Measurements from ENCODE around the gene RAB3B.
A peak's percentile ranks its signal among the peaks of the same experiment; 100 is the strongest.
"Not testable (repeated sequence)": the region's sequence is repeated elsewhere in the genome, so short reads cannot be mapped to it uniquely, and the experiment has no call there.

The RAB3B gene

GRCh38 chr1:51910221-51911000 lies 80.1 kb downstream of the RAB3B start:
- no peak for DNase-seq

GRCh38 chr1:51908499-51908898 lies 82.0 kb downstream of the RAB3B start:
- no peak for DNase-seq

GRCh38 chr1:51907079-51907702 lies 83.3 kb downstream of the RAB3B start:
- no peak for DNase-seq

- DNase-seq = no peak
These were observed 84.0 kb downstream of the RAB3B start for GRCh38 chr1:51906306-51907078.

- no peak for DNase-seq
These were observed 88.0 kb downstream of the RAB3B start for GRCh38 chr1:51902456-51902855.

GRCh38 chr1:51901151-51901550 lies 89.3 kb downstream of the RAB3B start:
- DNase-seq = no peak

- no peak for DNase-seq
These were observed 91.5 kb downstream of the RAB3B start for GRCh38 chr1:51899022-51899421.

- DNase-seq = no peak
These were observed 92.3 kb downstream of the RAB3B start for GRCh38 chr1:51898090-51898734.

GRCh38 chr1:51897699-51898031 lies 92.8 kb downstream of the RAB3B start:
- no peak for DNase-seq

GRCh38 chr1:51894748-51895147 lies 95.8 kb downstream of the RAB3B start:
- DNase-seq = not testable (repeated sequence)

GRCh38 chr1:51878616-51879336 lies 111.7 kb downstream of the RAB3B start, which contains the start of gene NRDC:
Gene NRDC (minus strand): TSS chr1:51878727. CDS start chr1:51878615, 112 bp downstream.
- DNase-seq = peak; percentile 99

- no peak for DNase-seq
These were observed 112.2 kb downstream of the RAB3B start for GRCh38 chr1:51878308-51878615.

- DNase-seq = peak; percentile 48
These were observed 112.8 kb downstream of the RAB3B start for GRCh38 chr1:51877434-51878307.

- DNase-seq = no peak
These were observed 114.7 kb downstream of the RAB3B start for GRCh38 chr1:51875836-51876235.

GRCh38 chr1:51875291-51875772 lies 115.2 kb downstream of the RAB3B start:
- no peak for DNase-seq

- DNase-seq = not testable (repeated sequence)
These were observed 117.2 kb downstream of the RAB3B start for GRCh38 chr1:51873270-51873669.

- no peak for DNase-seq
These were observed 119.0 kb downstream of the RAB3B start for GRCh38 chr1:51871351-51871975.

GRCh38 chr1:51870603-51871350 lies 119.7 kb downstream of the RAB3B start:
- no peak for DNase-seq

- DNase-seq = no peak
These were observed 122.8 kb downstream of the RAB3B start for GRCh38 chr1:51867479-51868232.

- no peak for DNase-seq
These were observed 127.1 kb downstream of the RAB3B start for GRCh38 chr1:51863384-51863783.

Measured in stimulated activated CD8-positive, alpha-beta memory T cell treated with anti-CD3 and anti-CD28 coated beads, Interleukin-4, amount 100 ng/mL, for 48 hours (primary cell).